ENCODE measurements around the gene THSD7B. TPM values are rescaled to one million over a fixed set of nuclear protein-coding genes. Genes with fewer than 3 reads are reported as not detected.

Gene THSD7B
- total RNA-seq, 1 donor from 2014 or later: not detected

DNA sequence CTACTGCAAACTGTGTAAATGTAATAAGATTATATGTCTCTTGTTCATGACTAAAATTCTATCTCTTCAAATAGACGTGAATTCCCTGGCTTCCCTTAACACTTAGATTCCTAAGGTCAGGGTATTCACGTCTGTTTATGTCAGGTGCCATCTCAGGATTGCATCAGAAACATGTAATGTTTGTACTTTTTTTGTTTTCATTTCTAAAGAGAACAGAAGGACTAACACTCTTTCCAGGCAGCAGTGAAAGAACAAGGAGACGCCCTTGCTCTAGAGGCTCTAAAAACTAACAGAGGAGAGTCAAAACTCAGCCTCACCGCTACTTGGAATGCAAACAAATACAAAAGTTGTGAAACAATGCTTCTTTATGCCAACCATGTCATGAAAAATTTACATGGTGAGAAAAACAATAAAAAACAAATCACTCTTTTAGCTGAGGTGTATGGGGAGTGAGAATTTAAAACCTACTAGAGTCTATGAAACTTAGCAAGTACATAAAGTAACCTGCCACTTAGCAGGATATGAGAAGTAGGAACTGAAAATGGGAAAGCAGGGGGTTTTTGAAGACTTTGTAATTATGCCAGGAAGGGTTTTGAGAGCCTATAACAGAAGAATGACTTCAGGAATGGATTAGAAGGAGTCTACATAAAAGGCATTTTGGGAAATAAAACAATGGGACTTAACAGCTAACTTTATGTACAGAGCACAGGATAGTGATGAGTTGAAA lies 522.7 kb downstream of the THSD7B start:
- Histone ChIP-seq H3K27me3 (ENCODE audit: control insufficient read depth, insufficient read depth, low read length) (no peaks in the 10 kb centered on the region), H3K4me3 (ENCODE audit: low read depth, low read length) (no peak overlapping the region), H3K36me3 (ENCODE audit: control insufficient read depth, insufficient read depth, low read length) (no peaks in the 10 kb centered on the region)
- TF ChIP-seq CTCF (IDR thresholded peaks at IDR 0.05; ENCODE audit: insufficient read depth, low read length, severe bottlenecking): no peak
- no peak for FAIRE-seq
- DNase-seq (ENCODE audit: low read depth): peak; percentile 15

DNA sequence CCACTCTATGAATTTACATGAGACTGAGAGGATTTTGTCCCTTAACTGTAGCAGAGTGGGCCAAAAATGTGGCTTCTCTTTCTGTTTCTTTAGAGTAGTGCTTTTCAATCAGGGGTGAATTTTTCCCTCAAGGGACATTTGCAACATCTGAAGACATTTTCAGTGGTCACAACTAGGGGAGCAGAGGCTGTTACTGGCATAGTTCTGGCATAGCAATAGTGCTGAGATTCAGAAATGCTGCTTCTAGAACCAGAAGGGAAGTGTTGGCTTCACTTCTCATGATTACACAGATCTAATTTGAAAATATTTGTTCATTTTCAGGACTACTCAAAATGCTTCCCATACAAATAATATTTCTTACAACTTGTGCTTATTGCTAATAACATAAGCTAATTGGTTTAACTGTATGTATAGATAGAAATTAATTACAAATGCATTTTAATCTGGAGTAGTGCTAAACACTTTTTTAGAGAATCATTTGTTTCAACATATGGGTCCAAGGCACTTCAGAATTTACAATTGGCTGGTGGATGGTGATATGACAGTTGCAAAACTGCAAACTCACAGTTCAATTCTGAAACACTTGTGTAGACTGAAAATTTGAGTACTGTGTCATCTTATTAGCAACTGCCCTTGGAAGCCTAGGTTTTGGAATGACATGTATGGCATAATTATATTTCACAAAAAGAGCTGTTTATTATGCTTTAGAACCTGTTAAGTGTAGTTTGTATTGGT lies 526.7 kb downstream of the THSD7B start:
- no peaks in the 10 kb centered on the region for H3K27me3 ChIP-seq (ENCODE audit: control insufficient read depth, insufficient read depth, low read length)
- FAIRE-seq (no peak), DNase-seq (ENCODE audit: low read depth) (no peak)
- H3K4me3 ChIP-seq (ENCODE audit: low read depth, low read length): no peak overlapping the region
- no peak for TF ChIP-seq CTCF (IDR thresholded peaks at IDR 0.05; ENCODE audit: insufficient read depth, low read length, severe bottlenecking)
- no peaks in the 10 kb centered on the region for H3K36me3 ChIP-seq (ENCODE audit: control insufficient read depth, insufficient read depth, low read length)

GRCh38 chr2:137298377-137298776 lies 533.0 kb downstream of the THSD7B start:
- Histone ChIP-seq H3K4me3 (ENCODE audit: low read depth, low read length) (no peak overlapping the region), H3K27me3 (ENCODE audit: control insufficient read depth, insufficient read depth, low read length) (no peaks in the 10 kb centered on the region), H3K36me3 (ENCODE audit: control insufficient read depth, insufficient read depth, low read length) (no peaks in the 10 kb centered on the region)
- no peak for FAIRE-seq
- no peak for DNase-seq (ENCODE audit: low read depth)
- no peak for TF ChIP-seq CTCF (IDR thresholded peaks at IDR 0.05; ENCODE audit: insufficient read depth, low read length, severe bottlenecking)

DNA sequence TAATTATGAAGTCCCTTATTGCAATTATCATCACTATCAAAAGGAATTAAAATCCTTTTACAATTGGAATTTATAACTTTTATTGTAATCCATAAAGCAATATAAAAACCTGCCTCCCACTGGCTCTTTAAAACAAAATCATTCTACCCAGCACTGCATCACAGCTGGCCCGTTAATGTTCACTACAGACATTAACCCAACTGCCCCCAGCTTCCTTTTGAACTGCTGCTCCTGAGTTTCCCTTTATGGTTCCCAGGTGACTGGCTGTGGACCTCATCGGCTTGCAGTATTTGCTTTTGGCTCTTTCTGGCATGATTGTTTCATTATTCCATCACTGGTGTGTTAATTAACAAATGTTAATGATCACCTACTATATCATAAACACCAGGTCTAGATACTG lies 535.6 kb downstream of the THSD7B start:
- Histone ChIP-seq H3K4me3 (ENCODE audit: low read depth, low read length) (no peak overlapping the region), H3K36me3 (ENCODE audit: control insufficient read depth, insufficient read depth, low read length) (no peaks in the 10 kb centered on the region), H3K27me3 (ENCODE audit: control insufficient read depth, insufficient read depth, low read length) (no peaks in the 10 kb centered on the region)
- FAIRE-seq (no peak), DNase-seq (ENCODE audit: low read depth) (no peak)
- no peak for TF ChIP-seq CTCF (IDR thresholded peaks at IDR 0.05; ENCODE audit: insufficient read depth, low read length, severe bottlenecking)

DNA sequence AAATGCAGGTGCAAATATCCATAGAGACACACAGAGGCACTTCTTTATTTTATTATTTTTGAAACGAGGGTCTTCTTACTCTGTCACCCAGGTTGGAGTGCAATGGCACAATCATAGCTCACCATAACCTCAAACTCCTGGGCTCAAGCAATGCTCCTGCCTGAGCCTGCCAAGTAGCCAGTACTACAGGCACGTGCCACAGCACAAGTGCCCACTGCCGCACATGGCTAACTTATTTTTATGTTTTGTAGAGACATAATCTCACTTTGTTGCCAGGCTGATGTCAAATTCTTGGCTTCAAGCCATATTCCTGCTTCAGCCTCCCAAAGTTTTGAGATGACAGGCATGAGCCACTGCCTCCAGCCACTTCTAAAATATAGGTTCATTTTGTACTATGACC lies 537.6 kb downstream of the THSD7B start:
- Histone ChIP-seq H3K36me3 (ENCODE audit: control insufficient read depth, insufficient read depth, low read length) (no peaks in the 10 kb centered on the region), H3K4me3 (ENCODE audit: low read depth, low read length) (no peak overlapping the region), H3K27me3 (ENCODE audit: control insufficient read depth, insufficient read depth, low read length) (no peaks in the 10 kb centered on the region)
- FAIRE-seq: no peak
- DNase-seq (ENCODE audit: low read depth): no peak
- no peak for TF ChIP-seq CTCF (IDR thresholded peaks at IDR 0.05; ENCODE audit: insufficient read depth, low read length, severe bottlenecking)

All from bronchial epithelial cell (primary cell).